Measurements from ENCODE around the gene GPR4. TPM values are rescaled to one million over a fixed set of nuclear protein-coding genes. Genes with fewer than 3 reads are reported as not detected.

Gene GPR4
- 10 to 100 TPM in 4 of 6 experiments, 1 to 10 TPM in 2; 3.7 to 16.8 (median 13.3) TPM for total RNA-seq (2021; fragmentation: NEBNext Ultra II Directional; extraction: Animal tissue kit (Norgen Biotek cat#: 25700))
- long read RNA-seq, partial matches to known transcripts: 0 of 2 reads
- long read RNA-seq, other reads (novel, unspliced or antisense): 1 of 2 reads

- Mint-ChIP-seq H3K27me3 (ENCODE audit: insufficient read depth) (peaks cover 13% of the 10 kb centered on the region), H3K4me3 (peak within 1 kb of the TSS; percentile 94), H3K9me3 (no peaks in the 10 kb centered on the region), H3K27ac (peak within 1 kb of the TSS; percentile 79), H3K4me1 (ENCODE audit: low read depth) (peaks cover 51% of the 10 kb centered on the region), H3K36me3 (ENCODE audit: low read depth) (no peaks in the 10 kb centered on the region; the same call in 1 of the 2 replicates)
- no peak for DNase-seq
- TF ChIP-seq, protein P1, sequence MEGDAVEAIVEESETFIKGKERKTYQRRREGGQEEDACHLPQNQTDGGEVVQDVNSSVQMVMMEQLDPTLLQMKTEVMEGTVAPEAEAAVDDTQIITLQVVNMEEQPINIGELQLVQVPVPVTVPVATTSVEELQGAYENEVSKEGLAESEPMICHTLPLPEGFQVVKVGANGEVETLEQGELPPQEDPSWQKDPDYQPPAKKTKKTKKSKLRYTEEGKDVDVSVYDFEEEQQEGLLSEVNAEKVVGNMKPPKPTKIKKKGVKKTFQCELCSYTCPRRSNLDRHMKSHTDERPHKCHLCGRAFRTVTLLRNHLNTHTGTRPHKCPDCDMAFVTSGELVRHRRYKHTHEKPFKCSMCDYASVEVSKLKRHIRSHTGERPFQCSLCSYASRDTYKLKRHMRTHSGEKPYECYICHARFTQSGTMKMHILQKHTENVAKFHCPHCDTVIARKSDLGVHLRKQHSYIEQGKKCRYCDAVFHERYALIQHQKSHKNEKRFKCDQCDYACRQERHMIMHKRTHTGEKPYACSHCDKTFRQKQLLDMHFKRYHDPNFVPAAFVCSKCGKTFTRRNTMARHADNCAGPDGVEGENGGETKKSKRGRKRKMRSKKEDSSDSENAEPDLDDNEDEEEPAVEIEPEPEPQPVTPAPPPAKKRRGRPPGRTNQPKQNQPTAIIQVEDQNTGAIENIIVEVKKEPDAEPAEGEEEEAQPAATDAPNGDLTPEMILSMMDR (IDR thresholded peaks at IDR 0.05): no peak
Measured at GRCh38 chr19:45601524-45602374, at the start of gene GPR4. Gene GPR4, minus strand, starts transcription at chr19:45602212. Its CDS starts 10,346 bp downstream, at chr19:45591866.

DNA sequence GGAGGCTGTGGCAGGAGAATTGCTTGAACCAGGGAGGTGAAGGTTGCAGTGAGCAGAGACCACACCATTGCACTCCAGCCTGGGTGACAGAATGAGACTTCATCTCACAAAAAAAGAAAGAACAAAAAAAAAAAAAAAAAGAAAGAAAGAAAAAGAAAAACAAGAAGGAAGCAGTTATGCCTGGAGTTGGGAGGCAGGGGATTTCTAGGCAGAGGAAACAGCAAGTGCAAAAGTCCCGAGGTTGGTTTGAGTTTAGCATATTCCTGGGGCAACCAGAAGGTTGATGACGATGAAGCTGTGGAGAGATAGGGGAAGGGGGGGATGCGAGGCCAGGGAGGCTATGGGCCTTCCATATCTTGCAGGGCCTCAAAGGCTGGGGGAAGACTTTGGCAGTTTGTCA, 48.7 kb upstream of the GPR4 start:
- Mint-ChIP-seq H3K4me3 (no peak overlapping the region), H3K36me3 (ENCODE audit: low read depth) (no peaks in the 10 kb centered on the region), H3K4me1 (ENCODE audit: low read depth) (peaks cover 8% of the 10 kb centered on the region), H3K27ac (no peak overlapping the region), H3K9me3 (no peaks in the 10 kb centered on the region), H3K27me3 (ENCODE audit: insufficient read depth) (peaks cover 2% of the 10 kb centered on the region)
- no peak for DNase-seq
- TF ChIP-seq, protein P1 (IDR thresholded peaks at IDR 0.05): no peak

- TF ChIP-seq, protein P1 (IDR thresholded peaks at IDR 0.05): no peak
- Mint-ChIP-seq H3K9me3 (peaks cover under 1% of the 10 kb centered on the region; the same call in 1 of the 2 replicates), H3K4me1 (ENCODE audit: low read depth) (peaks cover 35% of the 10 kb centered on the region), H3K27ac (peak overlapping the region; percentile 65; the same call in 1 of the 2 replicates), H3K27me3 (ENCODE audit: insufficient read depth) (peaks cover 3% of the 10 kb centered on the region), H3K36me3 (ENCODE audit: low read depth) (peaks cover 2% of the 10 kb centered on the region), H3K4me3 (peak overlapping the region; percentile 89)
- DNase-seq: no peak
Measured at GRCh38 chr19:45646345-45646698, 44.3 kb upstream of the GPR4 start.

DNA sequence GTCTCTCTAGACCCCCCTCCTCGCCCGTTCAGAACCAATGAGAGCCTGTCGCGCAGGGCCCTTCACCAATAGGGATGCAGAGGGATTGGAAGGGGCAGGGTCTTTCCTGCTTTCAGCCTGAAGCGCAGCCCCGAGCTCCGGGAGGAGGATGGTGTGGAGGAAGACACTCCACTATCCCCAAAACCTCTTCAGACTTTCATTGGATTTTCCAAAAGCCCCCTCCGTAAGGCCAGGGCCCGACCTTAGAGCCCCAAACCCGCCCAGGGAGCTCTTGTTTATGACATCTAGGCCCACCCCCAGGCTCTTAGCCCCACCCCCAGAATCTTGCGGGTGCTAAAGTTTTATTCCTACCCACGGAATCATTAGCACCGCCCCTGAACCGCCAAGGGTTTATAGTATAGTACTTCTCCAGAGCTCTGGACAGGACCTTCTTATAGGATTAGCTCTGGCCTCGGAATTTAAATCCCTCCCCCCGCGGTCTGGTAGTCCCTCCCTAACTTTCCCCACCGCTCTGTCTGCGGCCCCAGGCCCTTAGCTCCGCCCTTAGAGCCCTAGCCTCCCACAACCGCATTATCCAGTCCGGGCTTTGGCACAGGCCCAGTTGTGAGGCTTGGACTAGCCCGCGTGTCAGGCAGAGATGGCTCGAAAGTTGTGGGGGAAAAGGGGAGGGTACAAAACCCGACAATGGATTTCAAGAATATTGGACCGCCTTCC, 43.8 kb upstream of the GPR4 start:
- H3K27me3 Mint-ChIP-seq (ENCODE audit: insufficient read depth): peaks cover 3% of the 10 kb centered on the region
- H3K27ac Mint-ChIP-seq: peak overlapping the region; percentile 65; the same call in 1 of the 2 replicates

DNA sequence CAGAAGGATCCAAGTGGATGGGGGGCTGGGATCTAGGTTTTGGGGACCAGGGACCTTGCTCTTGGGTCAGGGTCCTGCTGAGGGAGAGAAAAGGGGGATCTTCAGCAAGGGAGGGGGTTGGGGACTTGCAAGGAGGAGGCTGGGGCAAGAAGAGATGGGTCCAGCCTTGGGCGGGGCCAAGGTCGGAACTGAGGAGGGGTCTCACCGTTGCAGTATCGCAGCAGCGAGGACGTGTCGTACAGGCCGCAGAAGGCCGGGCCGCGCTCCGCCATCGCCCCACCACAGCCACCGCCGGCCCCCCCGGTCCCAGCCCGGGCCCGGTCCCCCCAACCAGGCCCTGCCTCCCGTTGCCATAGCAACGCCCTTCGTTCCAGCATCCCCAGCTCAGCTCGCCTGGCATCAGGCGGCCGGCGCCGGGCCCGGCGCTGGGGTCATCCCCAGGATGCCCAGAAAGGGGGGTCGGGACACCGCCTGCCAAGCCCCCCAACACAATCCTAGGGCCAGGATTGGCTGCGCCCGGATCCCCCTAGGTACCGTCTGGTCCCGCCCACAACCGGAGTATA, 43.1 kb upstream of the GPR4 start:
- H3K4me1 Mint-ChIP-seq (ENCODE audit: low read depth): peaks cover 43% of the 10 kb centered on the region
- DNase-seq: no peak
- peaks cover 6% of the 10 kb centered on the region; the same call in 1 of the 2 replicates for H3K9me3 Mint-ChIP-seq
- H3K27ac Mint-ChIP-seq: no peak overlapping the region
- H3K27me3 Mint-ChIP-seq (ENCODE audit: insufficient read depth): peaks cover 2% of the 10 kb centered on the region
- peaks cover 10% of the 10 kb centered on the region for H3K36me3 Mint-ChIP-seq (ENCODE audit: low read depth)
- peak overlapping the region; percentile 89 for H3K4me3 Mint-ChIP-seq
- TF ChIP-seq, protein P1 (IDR thresholded peaks at IDR 0.05): no peak

More for the DNA sequence above, 43.8 kb upstream of the GPR4 start:
- H3K36me3 Mint-ChIP-seq (ENCODE audit: low read depth): peaks cover 7% of the 10 kb centered on the region
- H3K9me3 Mint-ChIP-seq: peaks cover 6% of the 10 kb centered on the region; the same call in 1 of the 2 replicates
- DNase-seq: peak; percentile 71
- H3K4me3 Mint-ChIP-seq: peak overlapping the region; percentile 89
- TF ChIP-seq, protein P1 (IDR thresholded peaks at IDR 0.05): no peak
- H3K4me1 Mint-ChIP-seq (ENCODE audit: low read depth): peaks cover 40% of the 10 kb centered on the region

Data from HFFc6 (cell line).